ENCODE measurements around the gene PIMREG.

Gene PIMREG

GRCh38 chr17:6437956-6438355, 6.3 kb upstream of the PIMREG start:
- DNase-seq (ENCODE audit: low spot score): no peak

GRCh38 chr17:6439951-6440350, 4.3 kb upstream of the PIMREG start:
- DNase-seq (ENCODE audit: low spot score): no peak

- no peak for DNase-seq (ENCODE audit: low spot score)
Measured at GRCh38 chr17:6442775-6443174, 1.5 kb upstream of the PIMREG start.

GRCh38 chr17:6444571-6445335, 498 bp downstream of the PIMREG start:
- DNase-seq (ENCODE audit: low spot score): no peak

GRCh38 chr17:6446516-6447100, 2.4 kb downstream of the PIMREG start:
- DNase-seq (ENCODE audit: low spot score): no peak

- DNase-seq (ENCODE audit: low spot score): no peak
Measured at GRCh38 chr17:6448473-6448872, 4.2 kb downstream of the PIMREG start.

GRCh38 chr17:6449307-6449706, 5.1 kb downstream of the PIMREG start:
- DNase-seq (ENCODE audit: low spot score): no peak

- DNase-seq (ENCODE audit: low spot score): no peak
Measured at GRCh38 chr17:6450926-6451832, 6.9 kb downstream of the PIMREG start.

GRCh38 chr17:6452471-6453266, 8.4 kb downstream of the PIMREG start:
- no peak for DNase-seq (ENCODE audit: low spot score)

GRCh38 chr17:6453279-6454024, 9.2 kb downstream of the PIMREG start:
- no peak for DNase-seq (ENCODE audit: low spot score)

GRCh38 chr17:6454495-6455320, 10.5 kb downstream of the PIMREG start:
- DNase-seq (ENCODE audit: low spot score): no peak

GRCh38 chr17:6455321-6455705, 11.1 kb downstream of the PIMREG start:
- DNase-seq (ENCODE audit: low spot score): no peak

- DNase-seq (ENCODE audit: low spot score): no peak
Measured at GRCh38 chr17:6456321-6456720, 12.1 kb downstream of the PIMREG start.

GRCh38 chr17:6456914-6457687, 12.8 kb downstream of the PIMREG start:
- no peak for DNase-seq (ENCODE audit: low spot score)

- DNase-seq (ENCODE audit: low spot score): no peak
Measured at GRCh38 chr17:6457688-6458459, 13.6 kb downstream of the PIMREG start.

- DNase-seq (ENCODE audit: low spot score): no peak
Measured at GRCh38 chr17:6458460-6458950, 14.2 kb downstream of the PIMREG start.

- DNase-seq (ENCODE audit: low spot score): no peak
Measured at GRCh38 chr17:6460531-6461161, 16.4 kb downstream of the PIMREG start.

- DNase-seq (ENCODE audit: low spot score): no peak
Measured at GRCh38 chr17:6461246-6461645, 17.0 kb downstream of the PIMREG start.

Data from pons (tissue), 1 donor.